PC-9 (cell line): ENCODE measurements around the gene KLHL36. TPM values are rescaled to one million over a fixed set of nuclear protein-coding genes. Genes with fewer than 3 reads are reported as not detected.

ENCODE experiments used
- BruUV-seq: library from RNA; stranded (reverse); fragments of 400-500 nt; replicated peaks from 2 replicates; lab custom pipeline; 2021; lab: Mats Ljungman, UMichigan
- CTCF ChIA-PET: fragments of 300-600 bp; sonication (Branson Sonifier 250); formaldehyde crosslinking; loops from one replicate; lab custom pipeline; 2022; ENCODE audit warnings: antibody characterized with exemption; lab: Charles Lee
- POLR2A ChIA-PET: fragments of 300-600 bp; sonication (Branson Sonifier 250); formaldehyde crosslinking; loops from one replicate; lab custom pipeline; 2022; ENCODE audit warnings: antibody characterized with exemption; ENCODE audit not compliant: unreplicated experiment; lab: Charles Lee
- DNase-seq, 2 experiments: peaks; one replicate each; pipeline versions ENCODE4 v3.0.0 to v3.0.0-alpha.2; 2015 to 2022; ENCODE audit warnings: mixed read lengths in 1 of 2
- H2AFZ ChIP-seq: fragments of 200-600 bp; sonication (generic); 2 replicates; pipeline ENCODE4 v1.8.1; 2017; ENCODE audit warnings: antibody characterized with exemption
- H3F3A ChIP-seq: fragments of 200-600 bp; sonication (generic); 2 replicates; pipeline ENCODE4 v1.8.1; 2017; ENCODE audit warnings: antibody characterized with exemption, mild to moderate bottlenecking, low read depth; ENCODE audit not compliant: insufficient read depth
- H3K27ac ChIP-seq: fragments of 200-600 bp; sonication (generic); 2 replicates; pipeline ENCODE4 v1.6.1; 2016; ENCODE audit warnings: mixed run types
- H3K27me3 ChIP-seq: fragments of 200-600 bp; sonication (generic); 2 replicates; pipeline ENCODE4 v1.6.1; 2016; ENCODE audit warnings: low read depth, mixed run types; ENCODE audit not compliant: insufficient read depth
- H3K36me3 ChIP-seq: fragments of 200-600 bp; sonication (generic); 2 replicates; pipeline ENCODE4 v1.6.1; 2016; ENCODE audit warnings: low read depth, mixed run types
- H3K4me1 ChIP-seq: fragments of 200-600 bp; sonication (generic); replicated peaks from 2 replicates; pipeline ENCODE4 v1.6.1; 2016; ENCODE audit warnings: mixed run types; ENCODE audit not compliant: insufficient read depth
- H3K4me2 ChIP-seq: fragments of 200-600 bp; sonication (generic); 2 replicates; pipeline ENCODE4 v1.6.1; 2017; ENCODE audit warnings: mixed run types
- H3K4me3 ChIP-seq: fragments of 200-600 bp; sonication (generic); 2 replicates; pipeline ENCODE4 v1.6.1; 2016; ENCODE audit warnings: mixed run types
- H3K79me2 ChIP-seq: fragments of 200-600 bp; sonication (generic); 2 replicates; pipeline ENCODE4 v1.6.1; 2017; ENCODE audit warnings: low read depth, mixed run types
- H3K9me2 ChIP-seq: fragments of 200-600 bp; sonication (generic); 2 replicates; pipeline ENCODE4 v1.8.1; 2017; ENCODE audit warnings: mild to moderate bottlenecking; ENCODE audit not compliant: insufficient read depth
- H3K9me3 ChIP-seq: fragments of 200-600 bp; sonication (generic); 2 replicates; pipeline ENCODE4 v1.8.1; 2016; ENCODE audit warnings: low read depth; ENCODE audit not compliant: insufficient read depth
- H4K20me1 ChIP-seq: fragments of 200-600 bp; sonication (generic); 2 replicates; pipeline ENCODE4 v1.8.1; 2017; ENCODE audit not compliant: insufficient read depth
- CTCF ChIP-seq: fragments of 200-600 bp; sonication (generic); conservative IDR thresholded peaks from 2 replicates; pipeline ENCODE4 v1.6.1; 2017; ENCODE audit warnings: mixed run types, antibody characterized with exemption, mild to moderate bottlenecking, moderate library complexity
- EZH2 ChIP-seq: fragments of 200-600 bp; sonication (generic); IDR thresholded peaks from 2 replicates; pipeline ENCODE4 v1.8.0; 2017; ENCODE audit warnings: antibody characterized with exemption, low read depth
- intact Hi-C: fragments of 100-400 bp; cut with micrococcal nuclease; formaldehyde crosslinking; loops from one replicate; pipeline ENCODE4 v1.10.0; 2022; ENCODE audit not compliant: unreplicated experiment
- total RNA-seq: library from RNA; stranded (reverse); gene quantifications from 2 replicates; pipeline ENCODE4 v1.2.3, GENCODE V29; 2021

Gene KLHL36
- total RNA-seq, 1 experiment from 2014 or later = 73.8 TPM

GRCh38 chr16:84625556-84625955, 22.8 kb upstream of the KLHL36 start:
- Histone ChIP-seq H3K79me2 (no peaks in the 10 kb centered on the region), H3K4me2 (no peak overlapping the region), H3K36me3 (no peaks in the 10 kb centered on the region), H3K4me1 (peaks cover 17% of the 10 kb centered on the region), H3K27ac (no peak overlapping the region), H3K9me2 (no peaks in the 10 kb centered on the region), H3K9me3 (no peaks in the 10 kb centered on the region), H3F3A (no peaks in the 10 kb centered on the region), H4K20me1 (no peaks in the 10 kb centered on the region), H3K4me3 (no peak overlapping the region), H3K27me3 (no peaks in the 10 kb centered on the region), H2AFZ (no peak overlapping the region)
- intact Hi-C loops = no loop called here
- DNase-seq = no peak
- TF ChIP-seq CTCF (no peak), EZH2 (no peak)
- CTCF ChIA-PET = no interaction called here
- POLR2A ChIA-PET = no interaction called here
- no TSS peak for BruUV-seq

GRCh38 chr16:84628226-84628731, 20.0 kb upstream of the KLHL36 start:
- intact Hi-C loops = no loop called here
- no peaks in the 10 kb centered on the region for H3K27me3 ChIP-seq
- no peak for DNase-seq
- H3K36me3 ChIP-seq = no peaks in the 10 kb centered on the region
- TF ChIP-seq CTCF (no peak), EZH2 (no peak)
- CTCF ChIA-PET = interaction anchor here (0.6 kb wide), 1 partner anchor 24 kb away, joined by 3 read pairs; no protein-coding TSS in a partner anchor
- no TSS peak for BruUV-seq
- no peaks in the 10 kb centered on the region for H3F3A ChIP-seq
- H3K4me2 ChIP-seq = no peak overlapping the region
- no peaks in the 10 kb centered on the region for H3K79me2 ChIP-seq
- no peak overlapping the region for H3K27ac ChIP-seq
- H3K4me1 ChIP-seq = no peaks in the 10 kb centered on the region
- no peaks in the 10 kb centered on the region for H3K9me3 ChIP-seq
- H3K9me2 ChIP-seq = no peaks in the 10 kb centered on the region
- no peak overlapping the region for H2AFZ ChIP-seq
- POLR2A ChIA-PET = no interaction called here
- no peaks in the 10 kb centered on the region for H4K20me1 ChIP-seq
- H3K4me3 ChIP-seq = no peak overlapping the region

GRCh38 chr16:84629580-84629979, 18.7 kb upstream of the KLHL36 start:
- Histone ChIP-seq H2AFZ (no peak overlapping the region), H3K79me2 (no peaks in the 10 kb centered on the region), H3K9me2 (no peaks in the 10 kb centered on the region), H3K4me2 (no peak overlapping the region), H4K20me1 (no peaks in the 10 kb centered on the region), H3K27ac (no peak overlapping the region), H3F3A (no peaks in the 10 kb centered on the region), H3K9me3 (no peaks in the 10 kb centered on the region), H3K4me3 (no peak overlapping the region), H3K4me1 (no peaks in the 10 kb centered on the region), H3K36me3 (no peaks in the 10 kb centered on the region), H3K27me3 (no peaks in the 10 kb centered on the region)
- intact Hi-C loops = no loop called here
- no TSS peak for BruUV-seq
- ChIA-PET CTCF (no interaction called here), POLR2A (no interaction called here)
- no peak for DNase-seq
- no peak for TF ChIP-seq EZH2
- TF ChIP-seq CTCF = no peak
